K562 (cell line): Measurements from ENCODE around the gene MYO1D. TPM values are rescaled to one million over a fixed set of nuclear protein-coding genes. Genes with fewer than 3 reads are reported as not detected.
A peak's percentile ranks its signal among the peaks of the same experiment; 100 is the strongest.

Experiments
- ATAC-seq: fragments of 200-7000 bp; cut with Tn5 transposase; 3 replicates; pipeline ENCODE4 v1.9.1; 2020; ENCODE audit warnings: moderate library complexity
- BruUV-seq: library from RNA; stranded (reverse); fragments of 400-500 nt; replicated peaks from 2 replicates; lab custom pipeline; 2021; lab: Mats Ljungman, UMichigan
- CTCF ChIA-PET: fragments of 300-600 bp; formaldehyde crosslinking; extraction: SDS; loops from one replicate; lab custom pipeline; 2021; ENCODE audit warnings: low intra/inter-chr PET ratio; lab: Yijun Ruan, JAX
- POLR2A ChIA-PET: fragments of 300-600, 350-650 bp; sonication (Branson Sonifier 250); formaldehyde crosslinking; extraction: SDS; loops from one replicate; lab custom pipeline; 2021; ENCODE audit warnings: antibody characterized with exemption, inconsistent platforms; lab: Yijun Ruan, JAX
- DNase-seq, 4 experiments: peaks; one replicate each; pipeline versions ENCODE4 v3.0.0 to v3.0.0-alpha.2; 2011 to 2018; ENCODE audit warnings: low spot score in 3 of 4, mixed read lengths in 3 of 4; ENCODE audit errors: extremely low read depth in 1 of 4
- FAIRE-seq: peaks from 2 replicates; lab custom pipeline; 2011; peaks lifted over from hg19 to GRCh38; lab: Jason Lieb, UNC
- H2AFZ ChIP-seq: 2 replicates; pipeline ENCODE4 v1.6.0; 2011; ENCODE audit warnings: low read depth, low read length, control low read depth, inconsistent platforms
- H3K27ac ChIP-seq: fragments of 200-600 bp; 3 replicates; pipeline ENCODE4 v1.8.0; 2011; ENCODE audit warnings: low read depth, mild to moderate bottlenecking, control low read depth, inconsistent platforms, low read length, moderate library complexity, mixed read lengths; ENCODE audit errors: extremely low read depth
- H3K27me3 ChIP-seq, 2 experiments: fragments of 300-600 bp in 1 of 2; 2 replicates in 1 of 2; 3 replicates in 1 of 2; pipeline versions ENCODE4 v1.6.0 to v1.8.0; 2011; ENCODE audit warnings: inconsistent platforms in 2 of 2, low read length in 2 of 2, mild to moderate bottlenecking in 1 of 2, mixed read lengths in 1 of 2, moderate library complexity in 1 of 2; ENCODE audit not compliant: control insufficient read depth in 2 of 2, insufficient read depth in 2 of 2
- H3K36me3 ChIP-seq: fragments of 300-600 bp; 3 replicates; pipeline ENCODE4 v1.8.0; 2011; ENCODE audit warnings: mild to moderate bottlenecking, low read length, inconsistent platforms; ENCODE audit not compliant: control insufficient read depth, insufficient read depth
- H3K4me1 ChIP-seq, 2 experiments: fragments of 200-600 bp in 1 of 2; replicated peaks in 1 of 2; 2 replicates in 1 of 2; 3 replicates in 1 of 2; pipeline versions ENCODE4 v1.5.1 to v1.8.0; 2011; ENCODE audit warnings: inconsistent platforms in 2 of 2, low read length in 2 of 2, mild to moderate bottlenecking in 1 of 2, mixed read lengths in 1 of 2, moderate library complexity in 1 of 2; ENCODE audit not compliant: control insufficient read depth in 2 of 2, insufficient read depth in 2 of 2
- H3K4me2 ChIP-seq: 2 replicates; pipeline ENCODE4 v1.6.1; 2011; ENCODE audit warnings: low read length, control low read depth, inconsistent platforms, mixed read lengths; ENCODE audit not compliant: insufficient read depth
- H3K4me3 ChIP-seq: fragments of 200-600 bp; sonication (generic), shearing (Covaris generic); 2 replicates; pipeline ENCODE4 v1.5.1; 2016; ENCODE audit warnings: control low read depth, inconsistent platforms
- H3K79me2 ChIP-seq: fragments of 200-600 bp; 3 replicates; pipeline ENCODE4 v1.8.0; 2011; ENCODE audit warnings: low read length, inconsistent platforms; ENCODE audit not compliant: control insufficient read depth, insufficient read depth
- H3K9ac ChIP-seq, 2 experiments: 2 replicates each; pipeline versions ENCODE4 v1.6.0 to v1.6.1; 2011; ENCODE audit warnings: low read depth in 2 of 2, low read length in 2 of 2, control low read depth in 1 of 2, inconsistent platforms in 1 of 2, mild to moderate bottlenecking in 1 of 2, mixed read lengths in 1 of 2; ENCODE audit not compliant: insufficient read depth in 1 of 2
- H3K9me1 ChIP-seq: one replicate; pipeline ENCODE4 v1.6.0; 2011; ENCODE audit warnings: inconsistent platforms, mild to moderate bottlenecking, low read length, moderate library complexity; ENCODE audit not compliant: control insufficient read depth, insufficient read depth
- H3K9me3 ChIP-seq: replicated peaks from 2 replicates; pipeline ENCODE4 v1.5.1; 2011; ENCODE audit warnings: low read depth, low read length, inconsistent platforms; ENCODE audit not compliant: control insufficient read depth, insufficient read depth
- H4K20me1 ChIP-seq: replicated peaks from 2 replicates; pipeline ENCODE4 v1.6.1; 2011; ENCODE audit warnings: low read length, inconsistent platforms, mixed read lengths; ENCODE audit not compliant: control insufficient read depth, insufficient read depth
- C11orf30 ChIP-seq: fragments of 450-650 bp; IDR thresholded peaks from 2 replicates; pipeline ENCODE4 v1.6.1; 2016; ENCODE audit warnings: low read depth, mild to moderate bottlenecking
- CREBBP ChIP-seq: IDR thresholded peaks from one replicate; pipeline ENCODE4 v1.6.1; 2012; ENCODE audit warnings: low read depth, mild to moderate bottlenecking, control low read depth, inconsistent platforms, low read length
- GATA2 ChIP-seq: sonication (generic); formaldehyde crosslinking; IDR thresholded peaks from 2 replicates; pipeline ENCODE4 v1.4.0; 2020; ENCODE audit warnings: mild to moderate bottlenecking, missing genetic modification reagents
- MAFF ChIP-seq: IDR thresholded peaks from 2 replicates; pipeline ENCODE4 v1.6.1; 2012; ENCODE audit warnings: low read length, improper control_type of control experiment
- MAFG ChIP-seq: fragments of 450-650 bp; conservative IDR thresholded peaks from 2 replicates; pipeline ENCODE4 v1.6.1; 2016; ENCODE audit warnings: missing genetic modification characterization, missing compliant biosample characterization
- MAFK ChIP-seq: IDR thresholded peaks from 2 replicates; pipeline ENCODE4 v1.6.1; 2011; ENCODE audit warnings: low read length, improper control_type of control experiment
- SPI1 ChIP-seq: IDR thresholded peaks from 2 replicates; pipeline ENCODE4 v1.6.1; 2011; ENCODE audit warnings: low read depth, low read length, control low read depth, borderline replicate concordance
- ZNF316 ChIP-seq: fragments of 450-650 bp; IDR thresholded peaks from 2 replicates; pipeline ENCODE4 v1.6.1; 2016
- WGBS: fragments of 100-300 bp; shearing (Covaris generic); methylation state at CpG from one replicate; pipeline ENCODE4 v1.1.6; 2016; ENCODE audit warnings: low coverage, mixed read lengths; ENCODE audit not compliant: insufficient coverage; ENCODE audit errors: missing lambda C conversion rate; 5-methylcytosine and 5-hydroxymethylcytosine counted together
- in situ Hi-C: fragments of 300-500 bp; cut with MboI; formaldehyde crosslinking; loops from 4 replicates; pipeline ENCODE4 v1.15.0; 2018; ENCODE audit warnings: inconsistent platforms, mixed read lengths
- intact Hi-C: fragments of 100-400 bp; cut with micrococcal nuclease; formaldehyde crosslinking; loops from 2 replicates; pipeline ENCODE4 v1.14.2; 2022
- polyA plus RNA-seq, 8 experiments: library from polyadenylated mRNA; depleted of rRNA in 4 of 8; stranded (reverse) in 5 of 8; unstranded in 3 of 8; fragments of >200 nt; fragmentation: Nextera tagmentation in 2 of 8; fragmentation: Illumina TruSeq in 1 of 8; extraction: Ambion mirVana in 2 of 8; extraction: Trizol in 1 of 8; gene quantifications; 2 replicates each; pipeline versions ENCODE4 v1.2.1 to v1.2.3, GENCODE V29; 2011 to 2014; ENCODE audit warnings: inconsistent platforms in 1 of 8, missing spikeins in 1 of 8
- total RNA-seq, 7 experiments: library from RNA; depleted of rRNA in 6 of 7; stranded (reverse); fragments of >200 nt in 6 of 7; fragmentation: Illumina TruSeq in 2 of 7; extraction: Trizol in 2 of 7; gene quantifications; 2 replicates each; pipeline versions ENCODE4 v1.2.1 to v1.2.3, GENCODE V29; 2011 to 2021; ENCODE audit warnings: low replicate concordance in 1 of 7

The MYO1D gene
- total and polyA plus RNA-seq, 9 of the 15 experiments (the other 6 are each of a cell fraction or from before 2014, with no cell fraction given): 2.1 to 71.2 (median 45.4) TPM

GRCh38 chr17:32742681-32743538 lies 134.0 kb downstream of the MYO1D start:
- Histone ChIP-seq H3K4me2 (no peak overlapping the region), H3K4me1 (no peaks in the 10 kb centered on the region), H4K20me1 (no peaks in the 10 kb centered on the region), H3K36me3 (peaks cover 36% of the 10 kb centered on the region), H2AFZ (no peak overlapping the region), H3K9me3 (no peaks in the 10 kb centered on the region), H3K9ac (no peak overlapping the region), H3K9me1 (no peaks in the 10 kb centered on the region), H3K4me3 (no peak overlapping the region), H3K27me3 (no peaks in the 10 kb centered on the region), H3K27ac (no peak overlapping the region), H3K79me2 (no peaks in the 10 kb centered on the region)
- intact Hi-C loops: no loop called here
- FAIRE-seq (no peak), DNase-seq (no peak), ATAC-seq (no peak)
- WGBS: 68% methylated on average over 4 of the region's 4 CpGs
- POLR2A ChIA-PET: no interaction called here
- TF ChIP-seq CREBBP: no peak
- peak; percentile 73 for TF ChIP-seq MAFG (tag)
- TF ChIP-seq C11orf30: peak; percentile 78
- TF ChIP-seq GATA2: no peak
- peak; percentile 76 for TF ChIP-seq MAFF
- peak; percentile 80 for TF ChIP-seq MAFK
- peak; percentile 87 for TF ChIP-seq ZNF316
- peak; percentile 13; the same call in 1 of the 2 replicates for TF ChIP-seq SPI1
- BruUV-seq: no TSS peak
- in situ Hi-C loops: no loop called here
- CTCF ChIA-PET: no interaction called here
